ENCODE results near the gene DUSP19.

DUSP19 gene

GRCh38 chr2:183125659-183126341, 47.3 kb downstream of the DUSP19 start:
- DNase-seq = no peak

GRCh38 chr2:183126635-183127034, 48.1 kb downstream of the DUSP19 start:
- no peak for DNase-seq

- no peak for DNase-seq
Measured at GRCh38 chr2:183134016-183134415, 55.5 kb downstream of the DUSP19 start.

- DNase-seq = no peak
Measured at GRCh38 chr2:183148955-183149354, 70.4 kb downstream of the DUSP19 start.

GRCh38 chr2:183149489-183149888, 70.9 kb downstream of the DUSP19 start:
- no peak for DNase-seq

All from suppressor macrophage treated with lipopolysaccharide for 1 hour (primary cell).